Lower leg skin (tissue), 4 donors: ENCODE measurements around the gene ANKRD13C. TPM values are rescaled to one million over a fixed set of nuclear protein-coding genes. Genes with fewer than 3 reads are reported as not detected.

ENCODE experiments used
- DNase-seq, 2 donors: peaks; one replicate each; pipeline ENCODE4 v3.0.0-alpha.2; 2019; ENCODE audit warnings: low spot score in 2 of 2
- H3K4me3 ChIP-seq: fragments of 200-600 bp; sonication (generic); 2 replicates; pipeline ENCODE4 v1.5.1; 2017; ENCODE audit warnings: mild to moderate bottlenecking, low read depth; ENCODE audit not compliant: poor library complexity, severe bottlenecking
- CTCF ChIP-seq, 3 donors: fragments of 450-650 bp; IDR thresholded peaks; one replicate each; pipeline ENCODE4 v1.5.1; 2016; ENCODE audit warnings: antibody characterized with exemption in 3 of 3, mild to moderate bottlenecking in 3 of 3, moderate library complexity in 2 of 3
- POLR2A ChIP-seq, 2 donors: fragments of 450-650 bp; IDR thresholded peaks; one replicate each; pipeline ENCODE4 v1.6.1; 2016 to 2017; ENCODE audit warnings: antibody characterized with exemption in 2 of 2, mild to moderate bottlenecking in 1 of 2, moderate library complexity in 1 of 2
- WGBS, 2 donors: methylation state at CpG; one replicate each; pipeline ENCODE4 v1.1.5; 2018; 5-methylcytosine and 5-hydroxymethylcytosine counted together
- intact Hi-C: fragments of 100-400 bp; cut with DNase I; formaldehyde crosslinking; loops from one replicate; pipeline ENCODE4 v1.15.0; 2023; ENCODE audit warnings: low total_unique reads
- total RNA-seq, 4 donors: library from RNA; depleted of rRNA; stranded (reverse); fragments of >200 nt; gene quantifications; one replicate each; pipeline ENCODE4 v1.1.0, GENCODE V29; 2016

The ANKRD13C gene
- total RNA-seq, 4 donors from 2014 or later = 30.6 to 35.0 (median 31.5) TPM

- no peak for DNase-seq
- intact Hi-C loops = no loop called here
- TF ChIP-seq CTCF (IDR thresholded peaks at IDR 0.05) = no peak
- no peak for TF ChIP-seq POLR2A (IDR thresholded peaks at IDR 0.05)
- H3K4me3 ChIP-seq = no peak overlapping the region
Measured at GRCh38 chr1:70247768-70248167, 106.8 kb downstream of the ANKRD13C start.

DNA sequence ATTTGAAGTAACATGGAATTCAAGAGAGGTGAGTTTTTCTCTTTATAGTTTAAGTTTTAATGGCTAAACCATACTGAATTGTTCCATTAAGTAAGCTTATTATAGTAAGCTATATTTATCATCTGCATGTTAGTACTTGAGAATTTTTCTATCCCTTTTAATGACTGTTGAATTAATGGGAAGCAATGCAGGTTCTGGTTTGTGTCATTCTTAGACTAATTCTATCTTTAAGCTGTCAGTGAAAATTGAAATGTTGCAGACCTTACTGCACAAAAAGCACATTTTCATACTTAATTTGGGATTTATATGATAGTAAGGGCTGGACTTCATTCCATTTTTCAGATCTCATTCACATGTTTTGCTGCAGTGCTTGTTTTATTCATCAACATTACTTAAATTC is 107.4 kb downstream of the ANKRD13C start:
- intact Hi-C loops = no loop called here
- H3K4me3 ChIP-seq = no peak overlapping the region
- DNase-seq = no peak
- TF ChIP-seq POLR2A (IDR thresholded peaks at IDR 0.05) = no peak
- TF ChIP-seq CTCF (IDR thresholded peaks at IDR 0.05) = no peak

DNA sequence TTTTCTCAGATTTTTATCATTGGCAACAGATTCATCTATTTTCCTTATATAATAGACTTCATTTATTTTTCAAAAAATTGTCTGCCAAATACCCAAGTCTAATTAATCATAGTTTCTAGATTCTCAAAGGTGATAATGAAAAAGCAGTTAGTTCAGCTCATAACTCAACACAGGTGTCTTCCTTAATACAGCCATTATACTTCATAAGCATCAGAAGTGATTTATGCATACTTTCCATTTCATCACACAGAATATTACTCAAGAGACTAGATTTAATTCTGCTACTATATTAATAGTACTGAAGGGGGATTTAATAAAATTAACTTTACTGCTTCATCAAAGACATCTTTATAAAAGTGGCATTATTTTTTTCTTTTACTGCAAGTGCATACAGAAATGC is 114.6 kb downstream of the ANKRD13C start:
- TF ChIP-seq POLR2A (IDR thresholded peaks at IDR 0.05) = no peak
- no peak for TF ChIP-seq CTCF (IDR thresholded peaks at IDR 0.05)
- no peak for DNase-seq
- intact Hi-C loops = no loop called here
- no peak overlapping the region for H3K4me3 ChIP-seq

DNA sequence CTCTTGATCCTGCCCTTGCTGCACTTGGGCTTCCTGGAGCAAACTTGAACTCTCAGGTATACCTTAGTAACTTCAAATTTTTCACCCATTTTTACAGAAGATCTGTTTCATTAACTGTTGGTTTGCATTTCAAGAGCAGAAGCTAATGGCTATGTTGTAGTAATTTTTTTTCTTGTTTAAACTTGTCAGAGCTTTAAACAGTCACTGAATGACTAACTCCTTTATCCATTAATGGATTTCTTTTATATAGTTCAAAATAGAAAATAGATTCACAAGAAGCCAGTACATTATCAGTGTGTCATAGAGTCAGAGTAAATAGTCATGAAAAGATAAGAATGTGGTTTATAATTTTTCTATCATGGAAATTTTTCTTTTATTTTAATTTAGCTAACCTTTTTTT is 119.8 kb downstream of the ANKRD13C start:
- TF ChIP-seq POLR2A (IDR thresholded peaks at IDR 0.05) (no peak), CTCF (IDR thresholded peaks at IDR 0.05) (no peak)
- no peak for DNase-seq
- intact Hi-C loops = no loop called here
- H3K4me3 ChIP-seq = no peak overlapping the region

DNA sequence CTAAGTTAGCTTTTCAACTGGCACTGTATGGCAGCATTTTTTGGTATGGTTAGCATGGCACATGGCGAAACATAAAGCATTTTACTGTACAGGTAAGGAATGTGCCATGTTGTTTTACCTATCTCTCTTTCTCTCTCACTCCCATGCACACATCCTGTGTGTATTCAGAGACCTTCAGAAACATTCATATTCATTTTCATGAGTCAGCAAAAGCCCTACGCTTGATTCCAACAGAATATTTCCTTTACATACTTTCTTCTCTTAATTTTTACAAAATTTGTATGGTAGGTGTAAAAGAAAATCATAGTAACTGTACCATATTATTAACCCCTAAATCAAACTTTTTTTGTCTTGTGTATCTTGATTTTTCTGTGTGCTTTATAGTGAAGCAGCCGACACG is 123.0 kb downstream of the ANKRD13C start:
- whole genome bisulfite sequencing, 2 donors = 96% methylated on average over 4 of the region's 4 CpGs
- H3K4me3 ChIP-seq = no peak overlapping the region
- no peak for DNase-seq
- TF ChIP-seq POLR2A (IDR thresholded peaks at IDR 0.05) (no peak), CTCF (IDR thresholded peaks at IDR 0.05) (no peak)
- intact Hi-C loops = no loop called here

GRCh38 chr1:70228670-70229069 is 125.9 kb downstream of the ANKRD13C start:
- TF ChIP-seq CTCF (IDR thresholded peaks at IDR 0.05) (no peak), POLR2A (IDR thresholded peaks at IDR 0.05) (no peak)
- WGBS, 2 donors = 57 to 59% methylated on average over 2 of the region's 2 CpGs
- H3K4me3 ChIP-seq = no peak overlapping the region
- intact Hi-C loops = no loop called here
- DNase-seq = no peak
